GM19240 (cell line): Measurements from ENCODE around the gene DOK3.
A peak's percentile ranks its signal among the peaks of the same experiment; 100 is the strongest.

ENCODE experiments used
- DNase-seq: peaks from one replicate; pipeline ENCODE4 v3.0.0; 2011; ENCODE audit warnings: low spot score; ENCODE audit not compliant: insufficient read length

Gene DOK3

GRCh38 chr5:177483994-177484901, 25.4 kb downstream of the DOK3 start:
- no peak for DNase-seq

- no peak for DNase-seq
Measured at GRCh38 chr5:177483042-177483441, 26.6 kb downstream of the DOK3 start.

GRCh38 chr5:177482359-177482795, 27.2 kb downstream of the DOK3 start:
- no peak for DNase-seq

GRCh38 chr5:177479774-177480173, 29.9 kb downstream of the DOK3 start:
- no peak for DNase-seq

- no peak for DNase-seq
Measured at GRCh38 chr5:177478711-177479646, 30.6 kb downstream of the DOK3 start.

GRCh38 chr5:177477701-177478477, 31.7 kb downstream of the DOK3 start:
- DNase-seq = no peak

GRCh38 chr5:177476531-177477233, 32.9 kb downstream of the DOK3 start:
- no peak for DNase-seq

- DNase-seq = no peak
Measured at GRCh38 chr5:177475563-177476427, 33.8 kb downstream of the DOK3 start.

- no peak for DNase-seq
Measured at GRCh38 chr5:177474846-177475562, 34.6 kb downstream of the DOK3 start.

GRCh38 chr5:177474002-177474476, 35.6 kb downstream of the DOK3 start:
- DNase-seq = no peak

GRCh38 chr5:177473443-177474001, 36.1 kb downstream of the DOK3 start, which contains the start of gene DBN1:
TSS of gene DBN1 (minus strand) at chr5:177473634. CDS start at chr5:177473521, 113 bp downstream.
- no peak for DNase-seq

GRCh38 chr5:177472460-177473442, 36.9 kb downstream of the DOK3 start:
- peak; percentile 74 for DNase-seq

- no peak for DNase-seq
Measured at GRCh38 chr5:177471610-177472356, 37.8 kb downstream of the DOK3 start.

- no peak for DNase-seq
Measured at GRCh38 chr5:177470759-177471536, 38.7 kb downstream of the DOK3 start.

GRCh38 chr5:177469750-177470525, 39.7 kb downstream of the DOK3 start:
- DNase-seq = no peak
